Stimulated activated naive CD8-positive, alpha-beta T cell treated with anti-CD3 and anti-CD28 coated beads, Interleukin-15, Interleukin-2, amounts not matched to agents 100 U/mL and 50 U/mL, for 24 hours (primary cell): Measurements from ENCODE around the gene ANKRD30A.
"Not testable (repeated sequence)": the region's sequence is repeated elsewhere in the genome, so short reads cannot be mapped to it uniquely, and the experiment has no call there.

Experiments used
- ATAC-seq: fragments of 150-1000 bp; cut with Tn5 transposase; one replicate; pipeline ENCODE4 v1.10.0; 2021
- DNase-seq: peaks from one replicate; pipeline ENCODE4 v3.0.0; 2021

Gene ANKRD30A, protein sequence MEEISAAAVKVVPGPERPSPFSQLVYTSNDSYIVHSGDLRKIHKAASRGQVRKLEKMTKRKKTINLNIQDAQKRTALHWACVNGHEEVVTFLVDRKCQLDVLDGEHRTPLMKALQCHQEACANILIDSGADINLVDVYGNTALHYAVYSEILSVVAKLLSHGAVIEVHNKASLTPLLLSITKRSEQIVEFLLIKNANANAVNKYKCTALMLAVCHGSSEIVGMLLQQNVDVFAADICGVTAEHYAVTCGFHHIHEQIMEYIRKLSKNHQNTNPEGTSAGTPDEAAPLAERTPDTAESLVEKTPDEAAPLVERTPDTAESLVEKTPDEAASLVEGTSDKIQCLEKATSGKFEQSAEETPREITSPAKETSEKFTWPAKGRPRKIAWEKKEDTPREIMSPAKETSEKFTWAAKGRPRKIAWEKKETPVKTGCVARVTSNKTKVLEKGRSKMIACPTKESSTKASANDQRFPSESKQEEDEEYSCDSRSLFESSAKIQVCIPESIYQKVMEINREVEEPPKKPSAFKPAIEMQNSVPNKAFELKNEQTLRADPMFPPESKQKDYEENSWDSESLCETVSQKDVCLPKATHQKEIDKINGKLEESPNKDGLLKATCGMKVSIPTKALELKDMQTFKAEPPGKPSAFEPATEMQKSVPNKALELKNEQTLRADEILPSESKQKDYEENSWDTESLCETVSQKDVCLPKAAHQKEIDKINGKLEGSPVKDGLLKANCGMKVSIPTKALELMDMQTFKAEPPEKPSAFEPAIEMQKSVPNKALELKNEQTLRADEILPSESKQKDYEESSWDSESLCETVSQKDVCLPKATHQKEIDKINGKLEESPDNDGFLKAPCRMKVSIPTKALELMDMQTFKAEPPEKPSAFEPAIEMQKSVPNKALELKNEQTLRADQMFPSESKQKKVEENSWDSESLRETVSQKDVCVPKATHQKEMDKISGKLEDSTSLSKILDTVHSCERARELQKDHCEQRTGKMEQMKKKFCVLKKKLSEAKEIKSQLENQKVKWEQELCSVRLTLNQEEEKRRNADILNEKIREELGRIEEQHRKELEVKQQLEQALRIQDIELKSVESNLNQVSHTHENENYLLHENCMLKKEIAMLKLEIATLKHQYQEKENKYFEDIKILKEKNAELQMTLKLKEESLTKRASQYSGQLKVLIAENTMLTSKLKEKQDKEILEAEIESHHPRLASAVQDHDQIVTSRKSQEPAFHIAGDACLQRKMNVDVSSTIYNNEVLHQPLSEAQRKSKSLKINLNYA (N-terminal part only)

DNA sequence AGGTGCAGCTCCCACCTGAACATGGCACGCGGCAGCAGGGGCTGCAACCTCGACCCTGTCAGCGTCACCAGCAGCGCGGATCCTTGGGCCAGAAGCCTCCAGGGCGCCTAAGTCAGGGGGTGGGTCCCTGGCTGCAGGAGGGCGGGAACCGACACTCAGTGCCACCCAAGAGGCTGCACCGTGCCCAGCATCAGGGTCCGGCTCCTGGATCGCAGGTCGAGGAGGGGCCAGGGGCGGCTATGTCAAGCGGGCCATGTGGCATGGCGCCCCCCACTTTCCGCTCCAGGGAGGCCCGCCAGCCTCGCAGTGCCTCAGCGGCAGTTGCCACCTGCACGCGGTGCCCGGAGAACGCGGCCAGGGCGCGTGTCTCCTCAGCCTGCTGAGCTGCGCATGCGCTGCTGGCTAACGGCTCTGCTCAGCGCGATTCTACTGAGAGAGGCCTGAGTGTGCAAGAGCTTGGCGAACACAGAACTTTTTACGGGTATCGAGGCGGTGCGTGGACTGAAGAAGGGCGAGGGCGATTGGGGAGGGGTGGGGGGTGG lies at the start of gene ANKRD30A:
ANKRD30A (plus strand) TSS at position 408 of the 542 bp plus-strand sequence. CDS start 190 bp downstream, outside the sequence.
- DNase-seq: no peak
- ATAC-seq: no peak

DNA sequence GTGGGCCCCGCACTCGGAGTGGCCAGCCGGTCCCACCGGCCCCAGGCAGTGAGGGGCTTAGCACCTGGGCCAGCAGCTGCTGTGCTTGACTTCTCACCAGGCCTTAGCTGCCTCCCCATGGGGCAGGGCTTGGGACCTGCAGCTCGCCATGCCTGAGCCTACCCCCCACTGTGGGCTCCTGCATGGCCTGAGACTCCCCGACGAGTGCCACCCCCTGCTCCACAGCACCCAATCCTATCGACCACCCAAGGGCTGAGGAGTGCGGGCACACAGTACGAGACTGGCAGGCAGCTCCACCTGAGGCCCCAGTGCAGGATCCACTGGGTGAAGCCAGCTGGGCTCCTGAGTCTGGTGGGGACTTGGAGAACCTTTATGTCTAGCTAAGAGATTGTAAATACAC lies 49.3 kb upstream of the ANKRD30A start:
- DNase-seq, ATAC-seq: not testable (repeated sequence)

DNA sequence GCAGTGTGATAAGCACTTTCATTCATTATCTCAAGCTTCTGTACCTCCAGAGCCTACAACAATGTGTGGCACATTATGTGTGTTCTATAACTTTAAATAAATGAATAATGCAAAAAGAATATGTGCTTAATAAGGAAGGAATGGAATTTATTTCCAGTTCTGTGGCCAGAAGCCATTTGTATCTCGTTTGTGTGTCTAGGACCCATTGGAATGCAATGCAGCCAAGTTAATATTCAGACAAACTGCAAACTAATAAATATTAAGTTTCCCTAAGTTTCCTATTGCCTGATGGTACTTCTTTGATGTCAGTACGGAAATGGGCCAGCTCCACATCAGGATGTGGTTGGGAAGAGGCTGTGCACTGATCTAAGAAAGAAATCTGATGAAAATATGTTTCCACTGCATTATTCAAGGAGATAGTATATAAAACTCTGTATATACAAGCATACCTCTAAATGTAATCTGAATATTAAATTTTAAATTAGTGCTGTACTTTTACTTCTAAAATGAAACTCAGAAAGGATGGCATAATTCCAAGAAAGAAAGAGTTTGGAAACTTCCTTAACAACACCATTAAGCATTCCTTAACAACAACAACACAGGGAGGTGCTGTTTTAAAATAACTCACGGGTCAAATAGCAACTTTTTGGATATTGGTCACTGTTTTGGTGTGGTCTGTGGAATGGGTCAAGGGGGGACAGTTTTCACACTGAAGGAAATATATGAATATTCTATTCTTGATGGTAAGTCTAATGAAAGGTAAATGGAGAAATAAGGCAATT lies 29.4 kb upstream of the ANKRD30A start:
- ATAC-seq (no peak), DNase-seq (no peak)

DNA sequence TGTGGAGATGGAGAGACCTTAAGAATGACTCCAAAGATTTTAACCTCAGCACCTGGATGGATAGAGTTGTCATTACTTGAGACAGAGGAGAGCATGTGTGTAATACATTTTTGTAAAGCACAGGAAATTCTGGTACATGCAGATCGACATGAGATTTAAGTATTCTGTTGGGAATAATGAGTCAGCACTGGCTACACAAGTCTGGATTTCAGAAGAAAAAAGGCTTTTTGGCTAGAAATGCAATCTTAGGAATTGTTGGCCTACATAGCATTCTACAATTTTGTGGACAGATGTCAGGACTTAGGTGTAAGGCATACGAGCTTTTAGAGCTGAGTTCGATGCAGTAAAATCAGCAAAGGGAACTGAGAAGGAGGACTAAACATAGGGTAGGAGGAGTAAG lies 24.1 kb upstream of the ANKRD30A start:
- ATAC-seq (no peak), DNase-seq (no peak)

DNA sequence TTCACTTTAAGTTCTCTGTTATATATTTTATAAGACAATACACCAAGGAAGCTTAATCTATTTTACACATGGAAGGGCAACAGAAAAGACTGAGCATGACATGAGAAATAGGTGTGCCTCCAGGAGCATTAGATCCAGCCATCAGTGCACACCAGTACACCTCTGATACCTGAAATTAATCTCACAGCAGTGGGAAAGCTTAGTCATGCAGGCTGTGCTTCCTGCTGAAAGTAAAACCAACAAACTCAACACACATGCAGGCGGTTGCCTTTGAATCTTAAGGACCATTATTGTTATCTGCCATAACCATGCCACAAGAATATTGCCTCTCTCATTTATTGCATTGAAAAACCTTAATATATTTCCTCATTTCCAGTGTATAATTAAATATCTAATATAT lies 16.4 kb upstream of the ANKRD30A start:
- ATAC-seq (no peak), DNase-seq (no peak)

DNA sequence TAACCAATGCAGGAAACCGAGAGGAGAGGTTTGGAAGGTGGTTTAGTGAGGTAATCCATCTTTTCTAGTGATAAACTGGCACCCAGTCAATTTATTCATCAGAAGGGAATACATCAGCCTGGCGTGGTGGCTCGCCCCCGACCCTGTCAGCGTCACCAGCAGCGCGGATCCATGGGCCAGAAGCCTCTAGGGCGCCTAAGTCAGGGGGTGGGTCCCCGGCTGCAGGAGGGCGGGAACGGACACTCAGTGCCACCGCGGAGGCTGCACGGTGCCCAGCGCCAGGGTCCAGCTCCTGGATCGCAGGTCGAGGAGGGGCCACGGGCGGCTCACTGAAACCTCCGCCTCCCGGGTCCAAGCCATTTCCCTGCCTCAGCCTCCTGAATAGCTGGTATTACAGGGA lies 866 bp upstream of the ANKRD30A start:
- ATAC-seq (no peak), DNase-seq (no peak)

DNA sequence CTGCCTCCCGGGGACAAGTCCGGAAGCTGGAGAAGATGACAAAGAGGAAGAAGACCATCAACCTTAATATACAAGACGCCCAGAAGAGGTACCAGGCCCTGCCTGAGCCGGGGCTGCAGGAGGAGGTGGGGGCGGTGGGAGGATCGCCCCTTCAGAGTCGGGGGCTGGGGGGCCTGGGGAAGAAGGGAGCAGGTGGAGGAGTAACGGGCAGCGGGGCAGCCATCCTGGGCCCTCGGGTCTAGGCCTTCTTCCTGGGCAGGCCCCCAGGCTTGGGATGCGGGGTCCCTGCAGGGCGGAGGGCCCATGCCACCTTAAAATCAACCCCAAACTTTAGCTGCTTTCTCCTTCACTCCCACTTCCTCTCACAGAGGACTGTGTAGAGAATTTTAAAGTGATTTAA lies 523 bp downstream of the ANKRD30A start:
- no peak for ATAC-seq
- DNase-seq: no peak

DNA sequence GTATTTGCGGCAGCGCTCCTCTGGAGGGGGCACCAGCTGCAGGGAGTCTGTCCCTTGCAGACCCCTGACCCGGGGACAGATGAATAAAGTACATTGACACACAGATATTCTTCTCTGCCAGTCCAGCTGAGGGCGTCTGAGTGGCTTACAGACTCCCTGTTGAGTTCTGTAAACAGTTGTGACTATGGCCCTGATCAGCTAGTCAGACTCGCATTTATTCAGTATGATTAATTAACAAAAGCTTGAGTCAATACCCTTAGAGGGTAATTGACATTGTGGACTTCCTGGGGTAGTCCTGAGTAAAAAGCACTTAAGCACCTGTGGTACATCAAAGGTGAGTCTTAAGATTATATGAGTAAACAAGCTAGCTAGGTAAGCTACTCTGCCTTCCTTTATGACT lies 21.0 kb downstream of the ANKRD30A start:
- ATAC-seq: no peak
- DNase-seq: no peak

DNA sequence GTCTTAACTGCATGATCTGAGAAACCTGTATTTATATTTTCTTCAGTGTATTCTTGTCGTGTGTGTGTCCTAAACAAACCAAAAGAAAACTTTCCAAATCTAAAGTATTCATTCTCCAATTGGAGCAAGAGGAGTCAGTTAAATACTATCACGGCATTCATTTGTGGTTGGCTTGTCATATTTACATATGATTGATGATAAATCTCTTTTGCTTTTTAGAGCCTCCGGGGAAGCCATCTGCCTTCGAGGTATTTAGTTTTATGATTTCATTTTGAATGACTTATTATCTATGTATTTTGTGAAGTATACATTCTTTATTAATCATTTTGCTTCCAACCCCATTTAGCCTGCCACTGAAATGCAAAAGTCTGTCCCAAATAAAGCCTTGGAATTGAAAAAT lies 37.0 kb downstream of the ANKRD30A start:
- DNase-seq, ATAC-seq: not testable (repeated sequence)

DNA sequence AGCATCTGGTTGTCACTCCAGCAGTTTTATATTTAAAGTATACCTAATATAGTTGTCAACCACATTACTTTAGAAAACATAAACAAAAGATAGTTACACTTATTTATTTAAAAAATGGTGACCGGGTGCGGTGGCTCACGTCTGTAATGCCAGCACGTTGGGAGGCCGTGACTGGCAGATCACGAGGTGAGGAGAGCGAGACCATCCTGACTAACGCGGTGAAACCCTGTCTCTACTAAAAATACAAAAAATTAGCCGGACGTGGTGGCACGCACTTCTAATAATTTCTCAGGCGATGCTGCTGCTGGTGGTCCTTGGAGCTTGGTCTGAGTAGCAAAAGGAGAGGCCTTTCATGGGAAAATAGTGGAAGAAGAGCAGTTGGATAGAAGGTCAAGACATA lies 46.5 kb downstream of the ANKRD30A start:
- DNase-seq, ATAC-seq: not testable (repeated sequence)

DNA sequence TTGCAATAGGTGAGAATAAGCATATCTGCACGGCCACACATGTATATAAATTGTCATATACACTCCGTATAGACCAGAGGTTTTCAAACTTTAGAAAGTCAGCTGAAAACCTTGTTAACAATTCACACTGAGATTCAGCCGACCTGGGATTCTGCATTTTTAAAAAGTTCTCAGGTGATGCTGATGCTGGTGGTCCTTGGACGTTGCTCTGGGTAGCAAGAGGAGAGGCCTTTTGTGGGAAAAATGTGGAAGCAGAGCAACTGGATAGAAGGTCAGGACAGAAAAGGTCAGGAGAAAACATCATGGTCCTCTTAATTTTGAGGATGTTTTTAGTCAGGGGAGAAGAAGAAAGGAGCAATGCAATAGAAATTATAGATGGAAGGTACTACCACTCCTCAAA lies 52.9 kb downstream of the ANKRD30A start:
- not testable (repeated sequence) for DNase-seq, ATAC-seq

DNA sequence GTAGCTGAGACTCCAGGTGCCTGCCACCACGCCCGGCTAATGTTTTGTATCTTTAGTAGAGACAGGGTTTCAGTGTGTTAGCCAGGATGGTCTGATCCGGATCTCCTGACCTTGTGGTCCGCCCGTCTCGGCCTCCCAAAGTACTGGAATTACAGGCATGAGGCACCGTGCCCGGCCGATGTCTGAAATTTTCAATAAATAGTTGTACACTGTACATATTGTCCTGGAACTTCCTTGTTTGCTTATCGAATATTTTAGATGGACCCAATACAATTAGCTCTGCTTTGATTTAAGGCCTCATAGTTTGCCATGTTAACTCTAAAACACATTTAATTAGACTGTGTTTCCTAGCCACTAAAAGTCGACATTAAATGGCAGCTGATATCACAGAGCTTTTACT lies 57.3 kb downstream of the ANKRD30A start:
- ATAC-seq: not testable (repeated sequence)

DNA sequence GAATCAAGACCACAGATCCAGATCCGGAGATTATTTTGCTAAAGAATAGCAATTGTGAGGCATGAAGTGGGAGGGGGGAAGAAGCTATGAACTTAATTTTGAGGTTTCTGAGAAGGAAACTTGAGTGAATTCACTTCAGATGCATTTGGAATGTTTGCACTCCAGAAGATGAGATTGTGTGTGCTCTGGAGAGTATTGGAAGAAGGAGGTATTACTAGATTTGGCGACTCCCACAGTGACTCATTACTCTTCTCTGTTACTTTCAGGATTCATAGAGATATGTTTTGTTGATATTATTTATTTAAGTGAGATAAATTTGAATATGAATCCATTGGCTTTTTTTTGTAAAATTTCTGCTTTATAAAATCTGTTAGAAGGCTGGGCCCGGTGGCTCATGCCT lies 80.7 kb downstream of the ANKRD30A start:
- no peak for ATAC-seq
- DNase-seq: no peak

More for the DNA sequence above, 57.3 kb downstream of the ANKRD30A start:
- DNase-seq: not testable (repeated sequence)

DNA sequence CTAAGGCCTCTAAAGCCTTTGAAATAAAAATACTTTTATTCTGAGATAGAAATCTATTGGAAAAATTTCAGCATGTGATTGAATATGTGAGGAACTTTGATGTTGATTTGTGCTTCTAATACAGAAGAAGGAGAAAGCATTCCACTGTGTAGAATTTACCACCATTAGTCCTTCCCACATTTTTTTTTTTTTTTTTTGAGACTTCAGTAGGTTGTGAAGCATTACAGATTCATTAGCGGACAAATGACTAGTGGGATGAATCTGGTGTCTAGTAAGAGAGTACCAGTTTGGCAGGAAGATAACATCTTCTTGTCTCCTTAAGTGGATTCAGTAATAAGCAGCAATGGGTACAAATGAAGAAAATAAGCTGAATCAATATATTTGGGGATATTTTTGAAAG lies 95.5 kb downstream of the ANKRD30A start:
- no peak for DNase-seq
- no peak for ATAC-seq

DNA sequence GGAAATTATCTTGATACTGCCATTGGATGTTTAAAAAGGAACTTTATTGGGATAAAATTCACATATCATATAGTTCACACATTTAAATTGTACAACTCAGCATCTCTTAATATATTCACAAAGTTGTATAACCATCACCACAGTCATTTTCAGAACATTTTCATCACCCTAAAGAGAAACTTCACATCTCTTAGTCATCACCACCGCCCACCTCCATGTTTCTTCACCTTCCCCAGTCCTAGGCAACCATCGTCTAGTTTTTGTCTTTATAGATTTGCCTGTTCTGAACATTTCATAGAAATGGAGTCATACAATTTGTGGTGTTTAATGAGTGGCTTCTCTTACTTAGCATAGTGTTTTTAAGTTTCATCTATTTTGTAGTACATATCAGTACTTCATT lies 96.6 kb downstream of the ANKRD30A start:
- DNase-seq: no peak
- no peak for ATAC-seq

DNA sequence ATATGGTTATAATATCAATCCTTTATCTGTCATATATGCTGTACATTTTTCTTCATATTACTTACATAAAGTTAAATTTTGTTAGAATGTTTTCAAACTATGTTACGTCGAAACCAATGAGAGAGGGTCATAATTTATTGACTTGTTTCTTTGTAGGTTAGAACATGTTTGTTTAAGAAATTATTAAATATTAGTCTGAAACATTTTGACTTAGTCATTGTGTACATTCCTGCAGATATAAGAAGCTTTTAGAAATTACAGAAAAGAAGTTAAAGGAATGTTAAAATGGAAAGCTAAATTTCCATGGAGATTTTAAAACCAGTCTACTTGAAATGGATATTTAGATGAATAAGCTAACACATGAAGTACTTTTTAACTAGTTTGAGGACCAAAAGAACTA lies 99.8 kb downstream of the ANKRD30A start:
- DNase-seq: no peak
- ATAC-seq: no peak

DNA sequence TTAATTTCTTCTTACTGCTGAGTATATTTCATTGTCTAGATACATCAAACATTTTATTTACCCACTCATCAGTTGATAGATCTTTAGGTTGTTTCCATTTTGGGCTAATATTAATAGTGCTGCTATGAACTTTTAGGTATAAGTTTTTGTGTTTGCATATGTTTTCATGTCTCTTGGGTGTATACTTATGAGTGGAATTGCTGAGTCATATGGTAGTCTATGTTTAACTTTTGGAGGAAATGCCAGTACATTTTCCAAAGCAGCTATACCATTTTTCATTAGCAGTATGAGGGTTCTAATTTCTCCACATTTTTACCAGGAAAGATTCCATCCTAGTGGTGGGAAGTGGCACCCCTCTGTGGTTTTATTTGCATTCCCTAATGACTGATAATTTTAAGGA lies 101.1 kb downstream of the ANKRD30A start:
- ATAC-seq (no peak), DNase-seq (no peak)

DNA sequence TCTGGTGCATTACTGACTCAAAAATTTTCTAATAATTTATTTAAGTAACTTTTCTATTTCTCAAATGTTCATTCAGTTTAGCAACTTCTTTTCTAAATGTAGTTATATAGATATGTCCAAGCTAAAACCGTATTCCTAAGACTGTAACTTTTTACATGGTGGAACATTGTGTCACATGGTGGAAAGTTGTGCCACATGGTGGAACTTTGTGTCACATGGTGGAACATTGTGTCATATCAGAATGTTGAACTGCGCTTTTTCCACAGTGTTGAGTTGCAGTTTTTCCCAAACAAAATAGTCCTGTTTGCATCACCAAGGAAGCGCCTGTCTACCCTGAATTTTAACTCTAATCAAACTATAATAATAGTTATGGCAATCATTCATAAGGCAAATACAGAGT lies 109.3 kb downstream of the ANKRD30A start:
- DNase-seq (no peak), ATAC-seq (no peak)

DNA sequence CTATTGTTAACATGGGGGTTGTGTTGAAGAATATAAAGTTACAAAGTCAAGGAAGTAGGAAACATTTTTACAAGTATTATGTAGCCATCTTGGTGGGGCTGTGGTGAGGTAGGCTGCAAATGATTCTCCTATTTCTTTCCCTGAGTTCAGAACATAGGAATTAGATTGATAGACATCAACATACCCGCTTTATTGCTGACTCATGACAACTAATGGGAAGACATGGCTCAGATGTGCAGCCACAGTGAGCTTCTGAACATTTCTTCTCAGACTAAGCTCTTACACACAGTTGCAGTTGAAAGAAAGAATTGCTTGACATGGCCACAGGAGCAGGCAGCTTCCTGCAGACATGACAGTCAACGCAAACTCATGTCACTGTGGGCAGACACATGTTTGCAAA lies 110.7 kb downstream of the ANKRD30A start:
- DNase-seq (no peak), ATAC-seq (no peak)

DNA sequence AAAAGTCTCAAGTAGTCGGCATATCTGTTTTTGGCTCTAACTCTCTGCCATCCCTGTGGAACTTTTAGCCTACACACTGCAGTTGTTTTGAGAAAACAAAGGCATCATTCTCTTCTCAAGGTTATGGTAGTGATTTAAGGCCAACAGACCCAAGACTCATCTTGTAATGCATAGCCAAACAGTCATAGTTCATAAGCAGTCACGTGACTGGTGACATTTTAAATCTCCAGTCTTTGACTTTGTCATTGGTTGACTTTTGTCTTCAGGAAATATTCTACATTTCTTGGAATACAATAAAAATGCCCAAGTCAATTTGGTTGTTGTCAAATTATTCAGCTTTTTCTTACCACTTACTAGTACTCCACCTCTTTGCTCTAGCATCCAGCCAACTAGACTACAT lies 114.8 kb downstream of the ANKRD30A start:
- DNase-seq: no peak
- ATAC-seq: no peak

DNA sequence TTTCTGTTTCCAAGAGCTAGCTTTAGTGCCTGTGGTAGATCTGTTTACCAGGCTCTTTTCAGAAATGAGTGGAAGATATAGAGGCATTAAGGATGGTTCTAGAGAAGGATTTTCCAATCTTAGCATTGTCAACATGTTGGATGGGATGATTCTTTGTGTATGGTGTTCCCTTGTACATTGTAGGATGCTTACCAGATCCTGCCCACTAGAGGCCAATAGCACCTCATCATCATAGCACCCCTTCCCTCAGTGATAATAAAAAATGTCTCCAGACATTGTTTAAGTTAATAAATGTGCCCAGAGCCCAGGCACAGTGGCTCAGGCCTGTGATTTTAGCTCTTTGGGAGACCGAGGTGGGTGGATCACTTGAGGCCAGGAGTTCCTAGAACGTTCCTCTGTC lies 121.2 kb downstream of the ANKRD30A start:
- DNase-seq (no peak), ATAC-seq (no peak)
